Measurements from ENCODE around the gene CKAP4. TPM values are rescaled to one million over a fixed set of nuclear protein-coding genes. Genes with fewer than 3 reads are reported as not detected.

The CKAP4 gene
- total and polyA plus RNA-seq, 2 of the 13 experiments (the other 11 are each of a cell fraction or from before 2014, with no cell fraction given) = 39.2 to 70.2 TPM

DNA sequence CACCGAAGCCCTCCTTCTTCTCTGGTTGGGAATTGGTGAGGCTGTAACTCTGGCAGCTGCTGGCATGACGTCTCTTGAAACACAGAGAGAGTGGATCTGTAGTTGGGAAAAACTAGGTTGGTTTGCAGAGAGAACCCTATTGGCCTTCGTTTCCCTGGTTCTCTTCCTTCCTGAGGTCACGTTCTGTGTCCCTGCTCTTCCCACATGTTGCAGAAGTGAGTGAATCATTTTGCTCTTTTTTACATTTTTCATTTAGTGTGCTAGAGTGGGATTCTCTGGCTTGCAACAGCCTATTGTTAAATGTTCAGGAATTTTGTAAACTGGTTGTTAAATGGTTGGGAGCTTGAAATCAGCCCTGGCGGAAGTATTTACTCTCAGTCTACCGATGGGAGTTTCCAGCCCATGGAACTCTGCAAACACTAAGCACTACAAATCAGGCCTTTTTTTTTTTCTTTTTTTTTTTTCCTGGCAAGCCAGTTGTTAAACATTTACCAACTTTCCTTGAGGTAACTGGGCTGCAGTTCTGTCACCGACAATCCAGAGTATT lies 26.8 kb upstream of the CKAP4 start (continued):
- TF ChIP-seq BRD4 (CRISPR knock-in tag; IDR thresholded peaks at IDR 0.05) (no peak), DNMT3B (CRISPR knock-in tag; conservative IDR thresholded peaks at IDR 0.05) (0 out of 2 replicates have a peak, but pooled peaks have one; percentile 20), ZSCAN21 (CRISPR knock-in tag; IDR thresholded peaks at IDR 0.05; ENCODE audit: borderline replicate concordance) (no peak), SP140L (CRISPR knock-in tag; IDR thresholded peaks at IDR 0.05; ENCODE audit: borderline replicate concordance) (0 out of 2 replicates have a peak, but pooled peaks have one; percentile 34), POLR2A (IDR thresholded peaks at IDR 0.05; ENCODE audit: insufficient read depth in 1 of 2, low read depth in 2 of 2, low read length in 2 of 2) (no peak), ZNF619 (CRISPR knock-in tag; IDR thresholded peaks at IDR 0.05) (no peak), NFIB (CRISPR knock-in tag; IDR thresholded peaks at IDR 0.05; ENCODE audit: borderline replicate concordance) (no peak), GABPA (IDR thresholded peaks at IDR 0.05; ENCODE audit: low read depth, low read length) (no peak), GABPA (CRISPR knock-in tag; IDR thresholded peaks at IDR 0.05; ENCODE audit: low read depth) (0 out of 2 replicates have a peak, but pooled peaks have one; percentile 52), TGIF2 (CRISPR knock-in tag; IDR thresholded peaks at IDR 0.05) (no peak), ZNF101 (CRISPR knock-in tag; IDR thresholded peaks at IDR 0.05; ENCODE audit: borderline replicate concordance, low read depth) (no peak), NRL (CRISPR knock-in tag; IDR thresholded peaks at IDR 0.05; ENCODE audit: borderline replicate concordance) (no peak), ZSCAN12 (CRISPR knock-in tag; IDR thresholded peaks at IDR 0.05) (no peak), NFE2L2 (IDR thresholded peaks at IDR 0.05; ENCODE audit: low read length) (no peak), ELF1 (CRISPR knock-in tag; IDR thresholded peaks at IDR 0.05) (0 out of 2 replicates have a peak, but pooled peaks have one; percentile 13), EP300 (IDR thresholded peaks at IDR 0.05; ENCODE audit: low read depth in 2 of 2, low read length in 2 of 2) (peak in 1 of 2 experiments; percentile 43; a peak in 1 of 4 replicates), EP300 (CRISPR knock-in tag; IDR thresholded peaks at IDR 0.05; ENCODE audit: borderline replicate concordance) (no peak), MAFK (conservative IDR thresholded peaks at IDR 0.05 in 1 of 2, IDR thresholded peaks at IDR 0.05 in 1 of 2; ENCODE audit: low read length in 2 of 2) (no peak)
- TF ChIP-seq, protein P1, sequence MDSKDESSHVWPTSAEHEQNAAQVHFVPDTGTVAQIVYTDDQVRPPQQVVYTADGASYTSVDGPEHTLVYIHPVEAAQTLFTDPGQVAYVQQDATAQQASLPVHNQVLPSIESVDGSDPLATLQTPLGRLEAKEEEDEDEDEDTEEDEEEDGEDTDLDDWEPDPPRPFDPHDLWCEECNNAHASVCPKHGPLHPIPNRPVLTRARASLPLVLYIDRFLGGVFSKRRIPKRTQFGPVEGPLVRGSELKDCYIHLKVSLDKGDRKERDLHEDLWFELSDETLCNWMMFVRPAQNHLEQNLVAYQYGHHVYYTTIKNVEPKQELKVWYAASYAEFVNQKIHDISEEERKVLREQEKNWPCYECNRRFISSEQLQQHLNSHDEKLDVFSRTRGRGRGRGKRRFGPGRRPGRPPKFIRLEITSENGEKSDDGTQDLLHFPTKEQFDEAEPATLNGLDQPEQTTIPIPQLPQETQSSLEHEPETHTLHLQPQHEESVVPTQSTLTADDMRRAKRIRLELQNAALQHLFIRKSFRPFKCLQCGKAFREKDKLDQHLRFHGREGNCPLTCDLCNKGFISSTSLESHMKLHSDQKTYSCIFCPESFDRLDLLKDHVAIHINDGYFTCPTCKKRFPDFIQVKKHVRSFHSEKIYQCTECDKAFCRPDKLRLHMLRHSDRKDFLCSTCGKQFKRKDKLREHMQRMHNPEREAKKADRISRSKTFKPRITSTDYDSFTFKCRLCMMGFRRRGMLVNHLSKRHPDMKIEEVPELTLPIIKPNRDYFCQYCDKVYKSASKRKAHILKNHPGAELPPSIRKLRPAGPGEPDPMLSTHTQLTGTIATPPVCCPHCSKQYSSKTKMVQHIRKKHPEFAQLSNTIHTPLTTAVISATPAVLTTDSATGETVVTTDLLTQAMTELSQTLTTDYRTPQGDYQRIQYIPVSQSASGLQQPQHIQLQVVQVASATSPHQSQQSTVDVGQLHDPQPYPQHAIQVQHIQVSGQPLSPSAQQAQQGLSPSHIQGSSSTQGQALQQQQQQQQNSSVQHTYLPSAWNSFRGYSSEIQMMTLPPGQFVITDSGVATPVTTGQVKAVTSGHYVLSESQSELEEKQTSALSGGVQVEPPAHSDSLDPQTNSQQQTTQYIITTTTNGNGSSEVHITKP (CRISPR knock-in tag; IDR thresholded peaks at IDR 0.05; ENCODE audit: low read depth) = peak; percentile 41; the same call in 1 of the 2 replicates
- TF ChIP-seq, protein P2, sequence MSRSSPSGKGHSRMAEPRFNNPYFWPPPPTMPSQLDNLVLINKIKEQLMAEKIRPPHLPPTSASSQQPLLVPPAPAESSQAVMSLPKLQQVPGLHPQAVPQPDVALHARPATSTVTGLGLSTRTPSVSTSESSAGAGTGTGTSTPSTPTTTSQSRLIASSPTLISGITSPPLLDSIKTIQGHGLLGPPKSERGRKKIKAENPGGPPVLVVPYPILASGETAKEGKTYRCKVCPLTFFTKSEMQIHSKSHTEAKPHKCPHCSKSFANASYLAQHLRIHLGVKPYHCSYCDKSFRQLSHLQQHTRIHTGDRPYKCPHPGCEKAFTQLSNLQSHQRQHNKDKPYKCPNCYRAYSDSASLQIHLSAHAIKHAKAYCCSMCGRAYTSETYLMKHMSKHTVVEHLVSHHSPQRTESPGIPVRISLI (CRISPR knock-in tag; IDR thresholded peaks at IDR 0.05; ENCODE audit: borderline replicate concordance) = peak; percentile 99
- TF ChIP-seq, protein P3, sequence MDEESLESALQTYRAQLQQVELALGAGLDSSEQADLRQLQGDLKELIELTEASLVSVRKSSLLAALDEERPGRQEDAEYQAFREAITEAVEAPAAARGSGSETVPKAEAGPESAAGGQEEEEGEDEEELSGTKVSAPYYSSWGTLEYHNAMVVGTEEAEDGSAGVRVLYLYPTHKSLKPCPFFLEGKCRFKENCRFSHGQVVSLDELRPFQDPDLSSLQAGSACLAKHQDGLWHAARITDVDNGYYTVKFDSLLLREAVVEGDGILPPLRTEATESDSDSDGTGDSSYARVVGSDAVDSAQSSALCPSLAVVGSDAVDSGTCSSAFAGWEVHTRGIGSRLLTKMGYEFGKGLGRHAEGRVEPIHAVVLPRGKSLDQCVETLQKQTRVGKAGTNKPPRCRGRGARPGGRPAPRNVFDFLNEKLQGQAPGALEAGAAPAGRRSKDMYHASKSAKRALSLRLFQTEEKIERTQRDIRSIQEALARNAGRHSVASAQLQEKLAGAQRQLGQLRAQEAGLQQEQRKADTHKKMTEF (CRISPR knock-in tag; IDR thresholded peaks at IDR 0.05) = no peak
- TF ChIP-seq, protein P4, sequence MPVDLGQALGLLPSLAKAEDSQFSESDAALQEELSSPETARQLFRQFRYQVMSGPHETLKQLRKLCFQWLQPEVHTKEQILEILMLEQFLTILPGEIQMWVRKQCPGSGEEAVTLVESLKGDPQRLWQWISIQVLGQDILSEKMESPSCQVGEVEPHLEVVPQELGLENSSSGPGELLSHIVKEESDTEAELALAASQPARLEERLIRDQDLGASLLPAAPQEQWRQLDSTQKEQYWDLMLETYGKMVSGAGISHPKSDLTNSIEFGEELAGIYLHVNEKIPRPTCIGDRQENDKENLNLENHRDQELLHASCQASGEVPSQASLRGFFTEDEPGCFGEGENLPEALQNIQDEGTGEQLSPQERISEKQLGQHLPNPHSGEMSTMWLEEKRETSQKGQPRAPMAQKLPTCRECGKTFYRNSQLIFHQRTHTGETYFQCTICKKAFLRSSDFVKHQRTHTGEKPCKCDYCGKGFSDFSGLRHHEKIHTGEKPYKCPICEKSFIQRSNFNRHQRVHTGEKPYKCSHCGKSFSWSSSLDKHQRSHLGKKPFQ (CRISPR knock-in tag; IDR thresholded peaks at IDR 0.05; ENCODE audit: insufficient replicate concordance) = no peak

Measured in HepG2 (cell line).